Measurements from ENCODE around the gene FBXO48.

FBXO48 gene

GRCh38 chr2:68463287-68463877 is 3.7 kb downstream of the FBXO48 start:
- Histone ChIP-seq H3K9me2 (ENCODE audit: low read depth, low read length) (no peaks in the 10 kb centered on the region), H3K4me3 (ENCODE audit: low read depth, low read length, poor library complexity, severe bottlenecking) (no peak overlapping the region), H3K9ac (ENCODE audit: low read length) (no peak overlapping the region), H3K79me2 (ENCODE audit: insufficient read depth, low read length) (no peaks in the 10 kb centered on the region), H3K9me3 (ENCODE audit: low read length) (no peaks in the 10 kb centered on the region), H3K4me2 (ENCODE audit: low read length) (no peak overlapping the region), H3K4me1 (ENCODE audit: insufficient read depth, low read length, severe bottlenecking) (peaks cover 22% of the 10 kb centered on the region), H3K27me3 (ENCODE audit: insufficient read depth, low read length) (no peaks in the 10 kb centered on the region), H4K20me1 (ENCODE audit: insufficient read depth, low read length) (no peaks in the 10 kb centered on the region), H3K27ac (ENCODE audit: low read depth, low read length, poor library complexity, severe bottlenecking) (no peak overlapping the region), H2AFZ (ENCODE audit: low read length) (no peak overlapping the region), H3K36me3 (ENCODE audit: insufficient read depth, low read length) (no peaks in the 10 kb centered on the region), H3F3A (ENCODE audit: insufficient read depth, low read length) (no peaks in the 10 kb centered on the region)
- no peak for TF ChIP-seq EZH2 (IDR thresholded peaks at IDR 0.05; ENCODE audit: borderline replicate concordance, low read length)
- TF ChIP-seq, protein P1, sequence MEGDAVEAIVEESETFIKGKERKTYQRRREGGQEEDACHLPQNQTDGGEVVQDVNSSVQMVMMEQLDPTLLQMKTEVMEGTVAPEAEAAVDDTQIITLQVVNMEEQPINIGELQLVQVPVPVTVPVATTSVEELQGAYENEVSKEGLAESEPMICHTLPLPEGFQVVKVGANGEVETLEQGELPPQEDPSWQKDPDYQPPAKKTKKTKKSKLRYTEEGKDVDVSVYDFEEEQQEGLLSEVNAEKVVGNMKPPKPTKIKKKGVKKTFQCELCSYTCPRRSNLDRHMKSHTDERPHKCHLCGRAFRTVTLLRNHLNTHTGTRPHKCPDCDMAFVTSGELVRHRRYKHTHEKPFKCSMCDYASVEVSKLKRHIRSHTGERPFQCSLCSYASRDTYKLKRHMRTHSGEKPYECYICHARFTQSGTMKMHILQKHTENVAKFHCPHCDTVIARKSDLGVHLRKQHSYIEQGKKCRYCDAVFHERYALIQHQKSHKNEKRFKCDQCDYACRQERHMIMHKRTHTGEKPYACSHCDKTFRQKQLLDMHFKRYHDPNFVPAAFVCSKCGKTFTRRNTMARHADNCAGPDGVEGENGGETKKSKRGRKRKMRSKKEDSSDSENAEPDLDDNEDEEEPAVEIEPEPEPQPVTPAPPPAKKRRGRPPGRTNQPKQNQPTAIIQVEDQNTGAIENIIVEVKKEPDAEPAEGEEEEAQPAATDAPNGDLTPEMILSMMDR (IDR thresholded peaks at IDR 0.05; ENCODE audit: low read length), result peak; percentile 81

DNA sequence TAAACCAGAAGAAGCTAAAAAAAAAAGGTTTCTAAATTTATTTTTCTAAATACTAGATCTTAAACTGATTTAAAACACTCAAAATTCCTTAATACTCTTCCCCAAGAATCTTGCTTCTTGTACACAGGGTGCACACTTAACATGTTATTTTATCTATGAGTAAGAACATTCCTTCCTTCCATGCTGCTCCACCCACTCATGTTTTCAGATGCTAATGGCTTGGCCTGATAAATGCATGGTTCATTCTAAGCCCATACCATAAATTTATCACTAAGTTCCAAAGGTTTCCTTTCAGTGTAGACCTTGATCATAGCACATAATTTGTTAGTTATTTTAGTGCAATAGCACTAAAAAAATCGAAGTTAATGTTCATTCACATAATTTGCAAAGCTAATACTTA is 8.1 kb downstream of the FBXO48 start:
- Histone ChIP-seq H3K4me3 (ENCODE audit: low read depth, low read length, poor library complexity, severe bottlenecking) (no peak overlapping the region), H3K79me2 (ENCODE audit: insufficient read depth, low read length) (no peaks in the 10 kb centered on the region), H3K4me2 (ENCODE audit: low read length) (no peak overlapping the region), H3K9me3 (ENCODE audit: low read length) (no peaks in the 10 kb centered on the region), H3K27me3 (ENCODE audit: insufficient read depth, low read length) (no peaks in the 10 kb centered on the region), H4K20me1 (ENCODE audit: insufficient read depth, low read length) (no peaks in the 10 kb centered on the region), H3K36me3 (ENCODE audit: insufficient read depth, low read length) (no peaks in the 10 kb centered on the region), H3F3A (ENCODE audit: insufficient read depth, low read length) (no peaks in the 10 kb centered on the region), H2AFZ (ENCODE audit: low read length) (no peak overlapping the region), H3K9me2 (ENCODE audit: low read depth, low read length) (no peaks in the 10 kb centered on the region), H3K27ac (ENCODE audit: low read depth, low read length, poor library complexity, severe bottlenecking) (no peak overlapping the region), H3K4me1 (ENCODE audit: insufficient read depth, low read length, severe bottlenecking) (peaks cover 6% of the 10 kb centered on the region), H3K9ac (ENCODE audit: low read length) (no peak overlapping the region)
- TF ChIP-seq, protein P1 (IDR thresholded peaks at IDR 0.05; ENCODE audit: low read length), result no peak
- no peak for TF ChIP-seq EZH2 (IDR thresholded peaks at IDR 0.05; ENCODE audit: borderline replicate concordance, low read length)

- Histone ChIP-seq H3K9ac (ENCODE audit: low read length) (no peak overlapping the region), H3K4me3 (ENCODE audit: low read depth, low read length, poor library complexity, severe bottlenecking) (no peak overlapping the region), H3F3A (ENCODE audit: insufficient read depth, low read length) (no peaks in the 10 kb centered on the region), H3K27ac (ENCODE audit: low read depth, low read length, poor library complexity, severe bottlenecking) (no peak overlapping the region), H3K79me2 (ENCODE audit: insufficient read depth, low read length) (no peaks in the 10 kb centered on the region), H3K27me3 (ENCODE audit: insufficient read depth, low read length) (no peaks in the 10 kb centered on the region), H3K4me2 (ENCODE audit: low read length) (no peak overlapping the region), H3K4me1 (ENCODE audit: insufficient read depth, low read length, severe bottlenecking) (peaks cover 11% of the 10 kb centered on the region), H3K9me2 (ENCODE audit: low read depth, low read length) (no peaks in the 10 kb centered on the region), H4K20me1 (ENCODE audit: insufficient read depth, low read length) (no peaks in the 10 kb centered on the region), H3K9me3 (ENCODE audit: low read length) (no peaks in the 10 kb centered on the region), H3K36me3 (ENCODE audit: insufficient read depth, low read length) (no peaks in the 10 kb centered on the region), H2AFZ (ENCODE audit: low read length) (no peak overlapping the region)
- TF ChIP-seq, protein P1 (IDR thresholded peaks at IDR 0.05; ENCODE audit: low read length), result no peak
- no peak for TF ChIP-seq EZH2 (IDR thresholded peaks at IDR 0.05; ENCODE audit: borderline replicate concordance, low read length)
These were observed 10.9 kb downstream of the FBXO48 start for GRCh38 chr2:68456198-68456597.
